ENCODE data around the gene SRMS.

- TF ChIP-seq CTCF (IDR thresholded peaks at IDR 0.05) (no peak), POLR2A (IDR thresholded peaks at IDR 0.05) (no peak)
Observed at GRCh38 chr20:63534427-63534830, 13.1 kb downstream of the SRMS start.

All from testis (tissue), 2 donors.